GM20000 (cell line): Measurements from ENCODE around the gene DISP2.
A peak's percentile ranks its signal among the peaks of the same experiment; 100 is the strongest.

Experiments used
- DNase-seq: peaks from one replicate; pipeline ENCODE4 v3.0.0; 2012; ENCODE audit warnings: low spot score
- TF ChIP-seq, protein P1 (sequence below): IDR thresholded peaks from 2 replicates; pipeline ENCODE4 v1.5.1; 2012; ENCODE audit warnings: mild to moderate bottlenecking, control low read depth; ENCODE audit errors: extremely low read depth, missing control alignments

DISP2 gene

DNA sequence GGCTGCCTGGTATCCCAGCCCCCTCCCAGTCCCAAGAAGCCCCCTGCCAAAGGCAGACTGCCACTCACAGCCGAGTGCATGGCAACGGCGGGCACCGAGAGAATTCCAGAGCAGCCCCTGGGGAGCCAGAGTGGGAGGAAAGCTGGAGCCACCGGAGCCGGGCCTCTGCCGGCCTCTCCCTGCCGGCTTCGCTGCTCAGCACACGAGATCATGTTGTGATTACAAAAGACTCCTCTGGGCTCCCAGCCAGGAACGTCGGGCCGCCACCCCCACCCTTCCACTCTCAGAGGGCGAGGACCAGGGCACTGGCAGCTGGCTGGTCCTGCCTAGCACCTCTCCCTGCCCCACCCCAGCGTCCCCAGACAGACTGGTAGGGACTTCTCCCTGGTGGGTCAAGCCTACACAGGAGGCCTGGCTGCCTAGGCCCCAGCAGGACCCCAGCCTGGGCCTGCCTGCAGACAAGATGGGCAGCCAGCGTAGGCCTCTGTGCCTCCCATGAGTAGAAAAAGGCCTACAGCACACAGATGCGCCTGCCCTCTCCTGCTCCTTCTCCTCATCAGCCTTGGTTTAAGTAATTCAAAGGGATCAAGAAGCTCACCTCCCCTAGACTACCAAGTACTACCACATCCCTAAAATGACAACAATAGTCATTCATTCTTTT lies 17.1 kb upstream of the DISP2 start, which contains the start of gene CCDC9B:
Gene CCDC9B, minus strand, starts transcription at position 200 of the 661 bp plus-strand sequence. Its CDS starts 120 bp downstream, at position 80.
- TF ChIP-seq, protein P1, sequence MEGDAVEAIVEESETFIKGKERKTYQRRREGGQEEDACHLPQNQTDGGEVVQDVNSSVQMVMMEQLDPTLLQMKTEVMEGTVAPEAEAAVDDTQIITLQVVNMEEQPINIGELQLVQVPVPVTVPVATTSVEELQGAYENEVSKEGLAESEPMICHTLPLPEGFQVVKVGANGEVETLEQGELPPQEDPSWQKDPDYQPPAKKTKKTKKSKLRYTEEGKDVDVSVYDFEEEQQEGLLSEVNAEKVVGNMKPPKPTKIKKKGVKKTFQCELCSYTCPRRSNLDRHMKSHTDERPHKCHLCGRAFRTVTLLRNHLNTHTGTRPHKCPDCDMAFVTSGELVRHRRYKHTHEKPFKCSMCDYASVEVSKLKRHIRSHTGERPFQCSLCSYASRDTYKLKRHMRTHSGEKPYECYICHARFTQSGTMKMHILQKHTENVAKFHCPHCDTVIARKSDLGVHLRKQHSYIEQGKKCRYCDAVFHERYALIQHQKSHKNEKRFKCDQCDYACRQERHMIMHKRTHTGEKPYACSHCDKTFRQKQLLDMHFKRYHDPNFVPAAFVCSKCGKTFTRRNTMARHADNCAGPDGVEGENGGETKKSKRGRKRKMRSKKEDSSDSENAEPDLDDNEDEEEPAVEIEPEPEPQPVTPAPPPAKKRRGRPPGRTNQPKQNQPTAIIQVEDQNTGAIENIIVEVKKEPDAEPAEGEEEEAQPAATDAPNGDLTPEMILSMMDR: no peak
- no peak for DNase-seq

DNA sequence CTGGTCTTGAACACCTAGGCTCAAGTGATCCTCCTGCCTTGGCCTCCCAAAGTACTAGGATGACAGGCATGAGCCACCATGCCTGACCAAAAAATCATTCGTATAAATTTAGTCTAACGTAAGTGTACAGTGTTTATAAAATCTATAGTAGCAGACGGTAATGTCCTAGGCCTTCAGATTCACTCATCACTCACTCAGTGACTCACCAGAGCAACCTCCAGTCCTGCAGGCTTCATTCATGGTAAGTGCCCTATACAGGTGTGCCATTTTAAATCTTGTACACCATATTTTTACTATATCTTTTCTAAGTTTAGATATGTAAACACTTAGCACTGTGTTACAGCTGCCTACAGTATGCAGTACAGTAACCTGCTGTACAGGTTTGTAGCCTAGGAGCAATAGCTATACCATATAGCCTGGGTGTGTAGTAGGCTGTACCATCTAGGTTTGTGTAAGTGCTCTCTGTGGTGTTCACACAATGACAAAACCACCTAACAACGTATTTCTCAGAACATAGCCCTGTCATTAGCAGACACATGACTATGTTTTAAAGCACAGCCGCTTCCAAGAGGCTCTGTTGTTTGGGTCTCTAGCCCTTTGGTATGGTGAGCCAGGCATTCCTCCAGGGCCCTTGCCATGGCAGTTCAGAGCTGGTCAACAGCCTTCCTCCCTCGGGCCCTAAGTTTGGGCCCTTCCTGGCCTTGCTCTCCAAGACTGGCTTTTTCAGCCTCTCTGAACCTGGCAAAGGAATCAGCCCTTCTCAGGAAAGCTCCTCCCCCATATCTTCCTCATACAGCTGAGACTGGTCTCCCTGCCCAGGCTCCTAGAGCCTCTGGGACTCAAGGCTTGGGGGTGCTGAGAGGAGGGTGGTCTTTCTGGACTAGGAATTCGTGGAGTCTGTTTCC lies 15.4 kb upstream of the DISP2 start:
- TF ChIP-seq, protein P1: no peak
- DNase-seq: no peak

GRCh38 chr15:40343512-40343911 lies 14.5 kb upstream of the DISP2 start:
- DNase-seq: no peak
- TF ChIP-seq, protein P1: no peak

DNA sequence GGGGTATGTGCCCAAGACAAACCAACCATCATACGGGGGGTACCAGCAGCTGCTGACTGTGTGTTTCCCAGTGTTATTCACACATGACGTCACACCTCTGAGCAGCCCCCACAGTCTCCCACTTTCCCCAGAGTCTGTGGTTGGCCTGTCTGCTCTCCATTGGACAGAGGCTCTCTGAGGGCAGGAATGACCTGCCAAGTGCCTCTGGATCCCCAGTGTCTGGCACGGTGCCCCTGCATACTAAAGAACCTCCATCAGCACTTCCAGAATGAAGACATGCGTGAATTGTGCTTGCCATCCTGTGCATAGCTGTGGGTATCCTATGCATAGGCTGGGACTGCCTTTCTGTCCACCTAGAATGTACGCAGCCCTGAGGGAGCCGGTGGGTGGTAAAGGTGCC lies 13.8 kb upstream of the DISP2 start:
- TF ChIP-seq, protein P1: no peak
- no peak for DNase-seq

DNA sequence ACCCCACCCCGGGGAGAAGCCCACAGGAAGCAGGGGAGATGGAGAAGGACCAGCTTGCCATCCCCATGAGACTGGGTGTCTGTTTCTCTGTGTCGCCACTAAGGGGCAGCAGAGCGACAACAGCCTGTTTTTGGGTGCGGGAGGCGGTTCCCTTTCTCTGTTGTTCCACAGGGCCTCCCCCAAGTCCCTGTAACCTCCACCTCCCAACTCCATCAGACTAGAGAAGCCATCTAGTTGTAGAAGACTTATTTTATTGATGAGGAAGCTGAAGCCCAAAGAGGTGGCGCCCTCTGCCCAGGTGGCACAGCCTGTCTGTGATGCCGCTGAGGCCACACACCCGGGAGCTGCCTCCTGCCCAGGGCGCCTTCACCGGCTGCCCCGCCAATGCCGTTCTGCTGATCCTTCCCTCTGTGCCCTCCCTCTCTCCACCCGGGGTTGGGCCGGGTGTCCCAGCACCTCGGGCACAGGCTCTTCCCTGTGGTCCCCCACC lies 13.3 kb upstream of the DISP2 start:
- TF ChIP-seq, protein P1: peak; percentile 78
- peak; percentile 87 for DNase-seq

DNA sequence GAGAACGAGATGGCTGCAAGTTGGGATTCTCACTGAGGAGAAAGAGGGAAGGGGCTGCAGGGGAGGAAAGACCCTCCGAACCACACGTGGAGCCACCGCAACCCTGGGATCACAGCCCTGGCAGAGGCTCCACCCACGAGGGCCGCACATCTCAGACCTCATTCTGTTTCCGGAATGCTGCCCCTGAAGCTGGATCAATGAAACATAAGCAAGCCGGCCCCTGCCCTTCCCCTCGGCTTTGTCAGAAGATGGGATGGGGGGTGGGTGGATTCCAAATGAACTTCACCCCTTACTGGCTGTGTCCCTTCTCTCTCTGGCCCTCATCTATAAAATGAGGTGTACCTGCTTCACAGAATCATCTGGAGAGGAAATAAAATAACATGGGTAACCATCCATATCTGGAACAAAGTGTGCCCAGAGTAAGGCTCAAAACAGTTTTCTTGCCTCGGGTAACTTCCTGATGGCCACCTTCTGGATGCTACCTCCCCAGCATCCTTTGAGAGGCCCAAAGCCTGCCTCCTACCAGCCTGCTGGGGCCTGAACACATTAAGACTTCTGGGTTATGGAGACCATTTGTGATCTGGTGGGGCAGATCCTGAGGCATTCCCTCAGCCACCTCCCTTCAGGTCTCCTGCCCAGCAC lies 12.7 kb upstream of the DISP2 start:
- DNase-seq: no peak
- TF ChIP-seq, protein P1: no peak
